Caco-2 (cell line): Measurements from ENCODE around the gene CAPG. TPM values are rescaled to one million over a fixed set of nuclear protein-coding genes. Genes with fewer than 3 reads are reported as not detected.

Source experiments
- BruUV-seq: library from RNA; stranded (reverse); fragments of 400-500 nt; replicated peaks from 2 replicates; lab custom pipeline; 2021; lab: Mats Ljungman, UMichigan
- CTCF ChIA-PET: fragments of 300-600 bp; sonication (Branson Sonifier 250); formaldehyde crosslinking; loops from one replicate; lab custom pipeline; 2022; ENCODE audit warnings: antibody characterized with exemption; lab: Charles Lee
- POLR2A ChIA-PET: fragments of 300-600 bp; sonication (Branson Sonifier 250); formaldehyde crosslinking; loops from one replicate; lab custom pipeline; 2022; ENCODE audit warnings: antibody characterized with exemption; lab: Charles Lee
- DNase-seq, 2 experiments: peaks; one replicate each; pipeline versions ENCODE4 v3.0.0 to v3.0.0-alpha.2; 2020 to 2022
- H3K27me3 ChIP-seq: replicated peaks from 2 replicates; pipeline ENCODE4 v1.6.0; 2011; ENCODE audit warnings: low read length; ENCODE audit not compliant: control insufficient read depth, insufficient read depth
- H3K36me3 ChIP-seq: 2 replicates; pipeline ENCODE4 v1.5.1; 2011; ENCODE audit warnings: low read length; ENCODE audit not compliant: control insufficient read depth, insufficient read depth
- H3K4me1 ChIP-seq: fragments of 250-450 bp; sonication (Bioruptor Pico); 2 replicates; pipeline ENCODE4 v1.5.1; 2020; ENCODE audit warnings: mild to moderate bottlenecking
- H3K4me3 ChIP-seq: 2 replicates; pipeline ENCODE4 v1.5.1; 2011; ENCODE audit warnings: low read depth, mild to moderate bottlenecking, control low read depth, low read length
- H3K9me3 ChIP-seq: fragments of 250-450 bp; sonication (Bioruptor Pico); 2 replicates; pipeline ENCODE4 v1.5.1; 2020; ENCODE audit warnings: mild to moderate bottlenecking, moderate library complexity
- H3K27ac Mint-ChIP-seq: one replicate; pipeline ENCODE4 v1.8.0; 2022; ENCODE audit warnings: mixed read lengths; ENCODE audit not compliant: unreplicated experiment
- H3K27me3 Mint-ChIP-seq: one replicate; pipeline ENCODE4 v1.8.0; 2022; ENCODE audit warnings: mixed read lengths; ENCODE audit not compliant: insufficient read depth, unreplicated experiment
- H3K36me3 Mint-ChIP-seq: one replicate; pipeline ENCODE4 v1.8.0; 2022; ENCODE audit warnings: mild to moderate bottlenecking, mixed read lengths; ENCODE audit not compliant: insufficient read depth, unreplicated experiment
- H3K4me1 Mint-ChIP-seq: one replicate; pipeline ENCODE4 v1.8.0; 2022; ENCODE audit warnings: low read depth, mixed read lengths; ENCODE audit not compliant: unreplicated experiment
- H3K4me3 Mint-ChIP-seq: one replicate; pipeline ENCODE4 v1.8.0; 2022; ENCODE audit warnings: mild to moderate bottlenecking, moderate library complexity, mixed read lengths; ENCODE audit not compliant: unreplicated experiment
- H3K9me3 Mint-ChIP-seq: one replicate; pipeline ENCODE4 v1.8.0; 2022; ENCODE audit warnings: mixed read lengths; ENCODE audit not compliant: unreplicated experiment
- CTCF ChIP-seq, 2 experiments: fragments of 200-600 bp in 1 of 2; IDR thresholded peaks; 1 replicate in 1 of 2; 2 replicates in 1 of 2; pipeline versions ENCODE4 v1.5.1 to v1.8.0; 2011 to 2022; ENCODE audit warnings: antibody characterized with exemption in 1 of 2, control low read depth in 1 of 2, inconsistent platforms in 1 of 2, low read depth in 1 of 2, low read length in 1 of 2, mild to moderate bottlenecking in 1 of 2, moderate library complexity in 1 of 2; ENCODE audit not compliant: insufficient read depth in 1 of 2, severe bottlenecking in 1 of 2, unreplicated experiment in 1 of 2
- intact Hi-C: fragments of 100-400 bp; cut with micrococcal nuclease; formaldehyde crosslinking; loops from one replicate; pipeline ENCODE4 v1.10.0; 2022; ENCODE audit not compliant: unreplicated experiment
- total RNA-seq: library from RNA; stranded (reverse); gene quantifications from 2 replicates; pipeline ENCODE4 v1.2.3, GENCODE V29; 2022

The CAPG gene
- total RNA-seq, 1 experiment from 2014 or later: 10.0 TPM

GRCh38 chr2:85445316-85446295 is 35.4 kb upstream of the CAPG start:
- Histone ChIP-seq H3K4me3 (no peak overlapping the region), H3K4me1 (no peaks in the 10 kb centered on the region), H3K27me3 (no peaks in the 10 kb centered on the region), H3K9me3 (no peaks in the 10 kb centered on the region), H3K36me3 (no peaks in the 10 kb centered on the region)
- Mint-ChIP-seq H3K9me3 (no peaks in the 10 kb centered on the region), H3K27me3 (no peaks in the 10 kb centered on the region), H3K27ac (no peak overlapping the region), H3K4me1 (no peaks in the 10 kb centered on the region), H3K4me3 (no peak overlapping the region), H3K36me3 (no peaks in the 10 kb centered on the region)
- POLR2A ChIA-PET: interaction anchor here (1.0 kb wide), 2 partner anchors 91 to 93 kb away, joined by 3 read pairs; partner anchors contain the start of gene MAT2A
- BruUV-seq: no TSS peak
- no peak for DNase-seq
- intact Hi-C loops: no loop called here
- CTCF ChIA-PET: interaction anchor here (1.3 kb wide), 1 partner anchor 9 kb away, joined by 3 read pairs; no protein-coding TSS in a partner anchor
- TF ChIP-seq CTCF (IDR thresholded peaks at IDR 0.05; ENCODE audit: insufficient read depth in 1 of 2, low read depth in 1 of 2, low read length in 1 of 2, severe bottlenecking in 1 of 2, unreplicated experiment in 1 of 2): no peak

GRCh38 chr2:85444629-85445172 is 34.5 kb upstream of the CAPG start:
- no peaks in the 10 kb centered on the region for H3K4me1 Mint-ChIP-seq
- Histone ChIP-seq H3K4me1 (no peaks in the 10 kb centered on the region), H3K36me3 (no peaks in the 10 kb centered on the region), H3K27me3 (no peaks in the 10 kb centered on the region), H3K9me3 (no peaks in the 10 kb centered on the region), H3K4me3 (no peak overlapping the region)
- BruUV-seq: no TSS peak
- H3K4me3 Mint-ChIP-seq: no peak overlapping the region
- CTCF ChIA-PET: interaction anchor here (1.3 kb wide), 1 partner anchor 8 kb away, joined by 3 read pairs; no protein-coding TSS in a partner anchor
- no peaks in the 10 kb centered on the region for H3K9me3 Mint-ChIP-seq
- intact Hi-C loops: no loop called here
- POLR2A ChIA-PET: no interaction called here
- H3K27me3 Mint-ChIP-seq: no peaks in the 10 kb centered on the region
- H3K27ac Mint-ChIP-seq: no peak overlapping the region
- no peak for DNase-seq
- no peak for TF ChIP-seq CTCF (IDR thresholded peaks at IDR 0.05; ENCODE audit: insufficient read depth in 1 of 2, low read depth in 1 of 2, low read length in 1 of 2, severe bottlenecking in 1 of 2, unreplicated experiment in 1 of 2)
- no peaks in the 10 kb centered on the region for H3K36me3 Mint-ChIP-seq

GRCh38 chr2:85441864-85442263 is 31.7 kb upstream of the CAPG start:
- Histone ChIP-seq H3K27me3 (no peaks in the 10 kb centered on the region), H3K4me1 (peaks cover 14% of the 10 kb centered on the region), H3K36me3 (no peaks in the 10 kb centered on the region), H3K9me3 (no peaks in the 10 kb centered on the region), H3K4me3 (no peak overlapping the region)
- no peak for DNase-seq
- Mint-ChIP-seq H3K36me3 (no peaks in the 10 kb centered on the region), H3K9me3 (no peaks in the 10 kb centered on the region), H3K4me1 (peaks cover 5% of the 10 kb centered on the region), H3K27ac (no peak overlapping the region), H3K4me3 (no peak overlapping the region), H3K27me3 (no peaks in the 10 kb centered on the region)
- intact Hi-C loops: no loop called here
- POLR2A ChIA-PET: interaction anchor here (1.1 kb wide), 1 partner anchor 97 kb away, joined by 4 read pairs; no protein-coding TSS in a partner anchor
- no TSS peak for BruUV-seq
- CTCF ChIA-PET: interaction anchor here (0.5 kb wide), 1 partner anchor 97 kb away, joined by 3 read pairs; the partner anchor contains the start of gene MAT2A
- TF ChIP-seq CTCF (IDR thresholded peaks at IDR 0.05; ENCODE audit: insufficient read depth in 1 of 2, low read depth in 1 of 2, low read length in 1 of 2, severe bottlenecking in 1 of 2, unreplicated experiment in 1 of 2): no peak
